HG02798 (cell line): ENCODE measurements around the gene GTF2A1.
"Not testable (repeated sequence)": the region's sequence is repeated elsewhere in the genome, so short reads cannot be mapped to it uniquely, and the experiment has no call there.

Experiments
- ATAC-seq: cut with Tn5 transposase; IDR thresholded peaks from one replicate; pipeline ENCODE4 v1.9.1; 2021; ENCODE audit warnings: mild to moderate bottlenecking; ENCODE audit not compliant: unreplicated experiment, poor library complexity

GTF2A1 gene

GRCh38 chr14:81234278-81234677 is 13.5 kb upstream of the GTF2A1 start:
- ATAC-seq = no peak

GRCh38 chr14:81233615-81234014 is 12.9 kb upstream of the GTF2A1 start:
- ATAC-seq = no peak

GRCh38 chr14:81231540-81231939 is 10.8 kb upstream of the GTF2A1 start:
- no peak for ATAC-seq

GRCh38 chr14:81224222-81224621 is 3.5 kb upstream of the GTF2A1 start:
- ATAC-seq = no peak

GRCh38 chr14:81223788-81224187 is 3.0 kb upstream of the GTF2A1 start:
- ATAC-seq = not testable (repeated sequence)

- ATAC-seq = no peak
These were observed 1.9 kb upstream of the GTF2A1 start for GRCh38 chr14:81222691-81223090.

- no peak for ATAC-seq
These were observed 1.4 kb upstream of the GTF2A1 start for GRCh38 chr14:81222126-81222525.

GRCh38 chr14:81221579-81222102 is 882 bp upstream of the GTF2A1 start:
- no peak for ATAC-seq

GRCh38 chr14:81220580-81220829 is 254 bp downstream of the GTF2A1 start:
- ATAC-seq = no peak

- peak; percentile 5 for ATAC-seq
These were observed 790 bp downstream of the GTF2A1 start for GRCh38 chr14:81219759-81220579.

- ATAC-seq = peak; percentile 60
These were observed 1.5 kb downstream of the GTF2A1 start for GRCh38 chr14:81219210-81219758.

- peak; percentile 75 for ATAC-seq
These were observed 8.9 kb downstream of the GTF2A1 start for GRCh38 chr14:81211844-81212243.

- ATAC-seq = no peak
These were observed 11.5 kb downstream of the GTF2A1 start for GRCh38 chr14:81209167-81209836.

GRCh38 chr14:81208489-81208888 is 12.3 kb downstream of the GTF2A1 start:
- ATAC-seq = no peak

- no peak for ATAC-seq
These were observed 14.6 kb downstream of the GTF2A1 start for GRCh38 chr14:81206115-81206514.

- no peak for ATAC-seq
These were observed 15.1 kb downstream of the GTF2A1 start for GRCh38 chr14:81205639-81206038.

GRCh38 chr14:81200054-81200453 is 20.7 kb downstream of the GTF2A1 start:
- no peak for ATAC-seq

GRCh38 chr14:81199084-81199483 is 21.7 kb downstream of the GTF2A1 start:
- no peak for ATAC-seq

- no peak for ATAC-seq
These were observed 22.1 kb downstream of the GTF2A1 start for GRCh38 chr14:81198651-81199050.

- peak; percentile 63 for ATAC-seq
These were observed 26.7 kb downstream of the GTF2A1 start for GRCh38 chr14:81193924-81194633.

- no peak for ATAC-seq
These were observed 28.2 kb downstream of the GTF2A1 start for GRCh38 chr14:81192594-81192993.
